HepG2 (cell line): ENCODE measurements around the gene MYOF. TPM values are rescaled to one million over a fixed set of nuclear protein-coding genes. Genes with fewer than 3 reads are reported as not detected.

ENCODE experiments used
- ATAC-seq: fragments of 200-7000 bp; cut with Tn5 transposase; 3 replicates; pipeline ENCODE4 v1.9.1; 2020; ENCODE audit warnings: mild to moderate bottlenecking, moderate library complexity
- BruUV-seq: library from RNA; stranded (reverse); fragments of 400-500 nt; replicated peaks from 2 replicates; lab custom pipeline; 2021; lab: Mats Ljungman, UMichigan
- CTCF ChIA-PET: fragments of 300-600 bp; formaldehyde crosslinking; extraction: SDS; loops from one replicate; lab custom pipeline; 2021; ENCODE audit warnings: low total read pairs, inconsistent platforms, low intra/inter-chr PET ratio; lab: Yijun Ruan, JAX
- POLR2A ChIA-PET: fragments of 350-600 bp; sonication (Branson Sonifier 250); formaldehyde crosslinking; loops from one replicate; lab custom pipeline; 2020; ENCODE audit warnings: antibody characterized with exemption, inconsistent platforms; lab: Yijun Ruan, JAX
- DNase-seq: peaks from one replicate; pipeline ENCODE4 v3.0.0-alpha.2; 2015; ENCODE audit warnings: low spot score
- FAIRE-seq: peaks from 3 replicates; lab custom pipeline; 2011; peaks lifted over from hg19 to GRCh38; lab: Jason Lieb, UNC
- H2AFZ ChIP-seq: one replicate; pipeline ENCODE4 v1.6.1; 2011; ENCODE audit warnings: low read length, inconsistent platforms
- H3K27ac ChIP-seq: fragments of 300-600 bp; 3 replicates; pipeline ENCODE4 v1.8.0; 2011; ENCODE audit warnings: mixed run types, mild to moderate bottlenecking, mixed read lengths, low read length, inconsistent platforms; ENCODE audit not compliant: insufficient read depth; ENCODE audit errors: extremely low read length
- H3K27me3 ChIP-seq, 2 experiments: fragments of 200-600 bp in 1 of 2; 2 replicates in 1 of 2; 3 replicates in 1 of 2; pipeline versions ENCODE4 v1.6.0 to v1.8.0; 2011; ENCODE audit warnings: low read length in 2 of 2, mild to moderate bottlenecking in 2 of 2, moderate library complexity in 2 of 2, inconsistent platforms in 1 of 2; ENCODE audit not compliant: insufficient read depth in 2 of 2, control insufficient read depth in 1 of 2
- H3K36me3 ChIP-seq, 2 experiments: fragments of 200-600 bp in 1 of 2; replicated peaks in 1 of 2; 2 replicates in 1 of 2; 3 replicates in 1 of 2; pipeline versions ENCODE4 v1.5.1 to v1.8.0; 2011; ENCODE audit warnings: low read length in 2 of 2, inconsistent platforms in 1 of 2; ENCODE audit not compliant: insufficient read depth in 2 of 2, control insufficient read depth in 1 of 2
- H3K4me1 ChIP-seq: 2 replicates; pipeline ENCODE4 v1.5.1; 2012; ENCODE audit warnings: low read length, inconsistent platforms; ENCODE audit not compliant: insufficient read depth
- H3K4me2 ChIP-seq: 2 replicates; pipeline ENCODE4 v1.6.0; 2011; ENCODE audit warnings: low read depth, low read length, inconsistent platforms
- H3K4me3 ChIP-seq, 3 experiments: fragments of 200-600 bp in 1 of 3; sonication (generic), shearing (Covaris generic) in 1 of 3; replicated peaks in 1 of 3; 2 replicates each; pipeline ENCODE4 v1.5.1; 2011 to 2016; ENCODE audit warnings: low read length in 3 of 3, inconsistent platforms in 2 of 3, low read depth in 2 of 3, mild to moderate bottlenecking in 2 of 3, control low read depth in 1 of 3, mixed read lengths in 1 of 3; ENCODE audit not compliant: insufficient read depth in 1 of 3
- H3K79me2 ChIP-seq: one replicate; pipeline ENCODE4 v1.6.1; 2011; ENCODE audit warnings: low read length, inconsistent platforms; ENCODE audit not compliant: insufficient read depth
- H3K9ac ChIP-seq: 2 replicates; pipeline ENCODE4 v1.6.0; 2011; ENCODE audit warnings: mild to moderate bottlenecking, low read depth, low read length, inconsistent platforms; ENCODE audit not compliant: insufficient read depth
- H3K9me3 ChIP-seq: 2 replicates; pipeline ENCODE4 v1.5.1; 2012; ENCODE audit warnings: mild to moderate bottlenecking, low read length
- H4K20me1 ChIP-seq: 2 replicates; pipeline ENCODE4 v1.6.0; 2011; ENCODE audit warnings: inconsistent platforms, mild to moderate bottlenecking, low read length, moderate library complexity; ENCODE audit not compliant: insufficient read depth
- ATF5 ChIP-seq: sonication (generic); formaldehyde crosslinking; IDR thresholded peaks from 2 replicates; pipeline ENCODE4 v1.4.0; 2020; ENCODE audit warnings: mild to moderate bottlenecking, low read depth, missing genetic modification reagents
- ATF6 ChIP-seq: sonication (generic); formaldehyde crosslinking; conservative IDR thresholded peaks from 2 replicates; pipeline ENCODE4 v1.4.0; 2020; ENCODE audit warnings: missing genetic modification reagents
- MTF2 ChIP-seq: sonication (generic); formaldehyde crosslinking; IDR thresholded peaks from 2 replicates; pipeline ENCODE4 v1.5.0; 2020; ENCODE audit warnings: missing genetic modification reagents, borderline replicate concordance
- PAWR ChIP-seq: sonication (generic); formaldehyde crosslinking; IDR thresholded peaks from 2 replicates; pipeline ENCODE4 v1.4.0; 2020; ENCODE audit warnings: missing genetic modification reagents, mild to moderate bottlenecking, borderline replicate concordance
- PRDM10 ChIP-seq: sonication (generic); formaldehyde crosslinking; IDR thresholded peaks from 2 replicates; pipeline ENCODE4 v1.4.0; 2020; ENCODE audit warnings: low read depth, missing genetic modification reagents
- ZMYM4 ChIP-seq: sonication (generic); formaldehyde crosslinking; IDR thresholded peaks from 2 replicates; pipeline ENCODE4 v1.8.1; 2023; ENCODE audit warnings: mild to moderate bottlenecking, missing genetic modification reagents
- WGBS: methylation state at CpG from one replicate; pipeline ENCODE4 v1.1.6; 2017; ENCODE audit warnings: low lambda C conversion rate; 5-methylcytosine and 5-hydroxymethylcytosine counted together
- in situ Hi-C: cut with HindIII; loops from 2 replicates; pipeline ENCODE4 v1.10.0; 2017; ENCODE audit warnings: low pct_unique_long_range_greater_than_20kb; ENCODE audit not compliant: extremely low pct_ligation_motif_present
- intact Hi-C: fragments of 100-400 bp; cut with micrococcal nuclease; formaldehyde crosslinking; loops from one replicate; pipeline ENCODE4 v1.10.0; 2022; ENCODE audit not compliant: unreplicated experiment
- polyA plus RNA-seq, 8 experiments: library from polyadenylated mRNA; depleted of rRNA in 3 of 8; stranded (reverse) in 7 of 8; unstranded in 1 of 8; fragments of >200 nt; fragmentation: Illumina TruSeq in 4 of 8; extraction: Trizol in 4 of 8; gene quantifications; 2 replicates each; pipeline versions ENCODE4 v1.2.1 to v1.2.3, GENCODE V29; 2011 to 2016; ENCODE audit warnings: low read depth in 4 of 8, missing spikeins in 1 of 8, mixed read lengths in 1 of 8; ENCODE audit not compliant: insufficient read depth in 1 of 8
- total RNA-seq, 5 experiments: library from RNA; depleted of rRNA; stranded (reverse); fragments of >200 nt; fragmentation: Illumina TruSeq; extraction: Trizol; gene quantifications; 2 replicates each; pipeline ENCODE4 v1.2.3, GENCODE V29; 2016; ENCODE audit warnings: low read depth in 1 of 5

The MYOF gene
- total and polyA plus RNA-seq, 2 of the 13 experiments (the other 11 are each of a cell fraction or from before 2014, with no cell fraction given) = 0.18 to 0.42 TPM

- TF ChIP-seq PRDM10 (CRISPR knock-in tag) (no peak), ZMYM4 (CRISPR knock-in tag) (no peak), MTF2 (CRISPR knock-in tag) (no peak), PAWR (CRISPR knock-in tag) (no peak), ATF6 (no peak)
- TF ChIP-seq, all 625 proteins: peak for 0
Observed at GRCh38 chr10:93462881-93463280, 19.3 kb downstream of the MYOF start (continued).

- H3K4me2 ChIP-seq = no peak overlapping the region
- in situ Hi-C loops (no loop called here), intact Hi-C loops (no loop called here)
- ChIA-PET POLR2A (no interaction called here), CTCF (no interaction called here)
- H4K20me1 ChIP-seq = no peaks in the 10 kb centered on the region
- no peaks in the 10 kb centered on the region for H3K9me3 ChIP-seq
- no peaks in the 10 kb centered on the region for H3K27me3 ChIP-seq
- no peaks in the 10 kb centered on the region for H3K79me2 ChIP-seq
- H3K4me1 ChIP-seq = peaks cover 15% of the 10 kb centered on the region
- FAIRE-seq (no peak), ATAC-seq (no peak), DNase-seq (no peak)
- H2AFZ ChIP-seq = no peak overlapping the region
- H3K4me3 ChIP-seq = no peak overlapping the region
- no TSS peak for BruUV-seq
- H3K27ac ChIP-seq = no peak overlapping the region
- 36% methylated on average over 2 of the region's 2 CpGs for WGBS
- no peak for TF ChIP-seq ATF5 (CRISPR knock-in tag)
- H3K9ac ChIP-seq = no peak overlapping the region
- H3K36me3 ChIP-seq = no peaks in the 10 kb centered on the region
Observed at GRCh38 chr10:93462371-93462770, 19.8 kb downstream of the MYOF start.
